CD4-positive, alpha-beta T cell treated with Interleukin-2 at 100 ng/mL for 4 hours (primary cell): ENCODE measurements around the gene CHAC1.
"Not testable (repeated sequence)": the region's sequence is repeated elsewhere in the genome, so short reads cannot be mapped to it uniquely, and the experiment has no call there.

Experiments used
- DNase-seq: peaks from one replicate; pipeline ENCODE4 v3.0.0-alpha.2; 2020; ENCODE audit warnings: low spot score

CHAC1 gene

GRCh38 chr15:40937762-40938535, 15.3 kb upstream of the CHAC1 start:
- DNase-seq, result no peak

- DNase-seq, result no peak
Observed at GRCh38 chr15:40938536-40938870, 14.8 kb upstream of the CHAC1 start.

- DNase-seq, result no peak
Observed at GRCh38 chr15:40940296-40940801, 12.9 kb upstream of the CHAC1 start.

GRCh38 chr15:40941068-40941527, 12.2 kb upstream of the CHAC1 start:
- no peak for DNase-seq

- peak; percentile 47 for DNase-seq
Observed at GRCh38 chr15:40941528-40942336, 11.5 kb upstream of the CHAC1 start.

GRCh38 chr15:40942337-40942854, 10.9 kb upstream of the CHAC1 start:
- DNase-seq, result no peak

- DNase-seq, result no peak
Observed at GRCh38 chr15:40942878-40943277, 10.4 kb upstream of the CHAC1 start.

- DNase-seq, result no peak
Observed at GRCh38 chr15:40943764-40944365, 9.4 kb upstream of the CHAC1 start.

GRCh38 chr15:40944510-40945296, 8.6 kb upstream of the CHAC1 start:
- no peak for DNase-seq

- DNase-seq, result no peak
Observed at GRCh38 chr15:40948706-40949473, 4.4 kb upstream of the CHAC1 start.

- DNase-seq, result no peak
Observed at GRCh38 chr15:40949756-40950207, 3.5 kb upstream of the CHAC1 start.

- DNase-seq, result no peak
Observed at GRCh38 chr15:40951764-40952163, 1.5 kb upstream of the CHAC1 start.

GRCh38 chr15:40952301-40952900, 870 bp upstream of the CHAC1 start:
- no peak for DNase-seq

- no peak for DNase-seq
Observed at GRCh38 chr15:40953713-40954074, 423 bp downstream of the CHAC1 start.

- DNase-seq, result not testable (repeated sequence)
Observed at GRCh38 chr15:40954158-40954848, 1.0 kb downstream of the CHAC1 start.

- DNase-seq, result no peak
Observed at GRCh38 chr15:40955141-40955903, 2.1 kb downstream of the CHAC1 start.

- DNase-seq, result no peak
Observed at GRCh38 chr15:40955930-40956540, 2.8 kb downstream of the CHAC1 start.

- DNase-seq, result no peak
Observed at GRCh38 chr15:40956541-40956982, 3.3 kb downstream of the CHAC1 start.
